Neural crest cell (in vitro differentiated cells): Measurements from ENCODE around the gene SORCS2. TPM values are rescaled to one million over a fixed set of nuclear protein-coding genes. Genes with fewer than 3 reads are reported as not detected.
"Not testable (repeated sequence)": the region's sequence is repeated elsewhere in the genome, so short reads cannot be mapped to it uniquely, and the experiment has no call there.

ENCODE experiments used
- DNase-seq: peaks from one replicate; pipeline ENCODE4 v3.0.0; 2021; ENCODE audit warnings: low read depth, mixed read lengths, low spot score
- H3K27ac Mint-ChIP-seq: one replicate; pipeline ENCODE4 v1.8.0; 2021; ENCODE audit warnings: mild to moderate bottlenecking, mixed read lengths; ENCODE audit not compliant: unreplicated experiment
- H3K27me3 Mint-ChIP-seq: 2 replicates; pipeline ENCODE4 v1.8.0; 2021; ENCODE audit warnings: low read depth, mild to moderate bottlenecking, mixed read lengths
- H3K36me3 Mint-ChIP-seq: 2 replicates; pipeline ENCODE4 v1.8.0; 2021; ENCODE audit warnings: low read depth, mild to moderate bottlenecking, mixed read lengths
- H3K4me1 Mint-ChIP-seq: 2 replicates; pipeline ENCODE4 v1.8.0; 2021; ENCODE audit warnings: mixed read lengths
- H3K4me3 Mint-ChIP-seq: one replicate; pipeline ENCODE4 v1.8.0; 2021; ENCODE audit warnings: mild to moderate bottlenecking, mixed read lengths
- H3K9me3 Mint-ChIP-seq: 2 replicates; pipeline ENCODE4 v1.8.0; 2021; ENCODE audit warnings: mixed read lengths
- CTCF ChIP-seq: fragments of 200-600 bp; sonication (generic); conservative IDR thresholded peaks from 2 replicates; pipeline ENCODE4 v1.5.0; 2021; ENCODE audit warnings: antibody characterized with exemption, mild to moderate bottlenecking
- total RNA-seq: library from RNA; stranded (reverse); gene quantifications from 2 replicates; pipeline ENCODE4 v1.2.1, GENCODE V29; 2021

Gene SORCS2
- total RNA-seq, 1 donor from 2014 or later, result 1.1 TPM

DNA sequence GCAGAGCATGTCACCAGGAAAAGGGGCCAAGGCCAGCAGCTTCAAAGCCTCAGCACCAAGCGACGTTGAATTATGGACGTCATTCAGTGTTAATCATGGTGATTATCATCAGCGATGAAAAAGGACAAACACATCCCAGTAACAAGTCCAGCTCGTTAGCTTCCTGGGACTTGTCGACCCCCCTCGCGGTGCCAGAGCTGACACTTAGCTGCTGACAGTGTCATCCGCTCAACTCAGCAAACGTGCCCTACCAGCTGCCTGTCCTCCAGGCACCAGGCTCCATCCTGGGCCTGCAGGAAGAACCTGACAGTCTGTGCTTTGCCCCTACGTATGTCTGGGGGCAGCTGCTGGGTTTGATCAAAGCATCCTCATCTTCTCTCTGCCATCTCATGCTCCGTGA, 379.4 kb downstream of the SORCS2 start:
- TF ChIP-seq CTCF, result no peak
- peaks cover 9% of the 10 kb centered on the region for H3K9me3 Mint-ChIP-seq
- no peak overlapping the region for H3K27ac Mint-ChIP-seq
- DNase-seq, result no peak
- peaks cover 3% of the 10 kb centered on the region for H3K36me3 Mint-ChIP-seq
- peaks cover 3% of the 10 kb centered on the region for H3K27me3 Mint-ChIP-seq
- no peak overlapping the region for H3K4me3 Mint-ChIP-seq
- H3K4me1 Mint-ChIP-seq, result peaks cover 10% of the 10 kb centered on the region

DNA sequence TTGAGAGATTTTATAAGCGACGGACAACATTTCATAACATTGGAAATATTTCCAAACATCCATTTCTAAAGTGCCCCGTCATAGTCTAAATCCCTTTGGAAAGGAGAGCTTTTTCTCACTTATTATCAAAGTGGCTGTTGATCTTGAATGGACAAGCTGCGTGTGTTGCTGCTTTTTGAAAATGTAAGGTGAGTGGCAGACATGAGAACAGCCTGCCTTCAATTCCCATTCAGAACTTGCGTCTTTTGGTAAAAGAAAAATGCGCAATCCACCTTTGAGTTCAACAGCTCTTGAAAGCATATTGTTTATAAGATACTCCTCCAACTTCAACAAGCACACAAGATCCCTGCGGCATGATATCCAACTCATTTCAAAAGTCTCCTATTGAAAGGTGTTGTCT, 380.6 kb downstream of the SORCS2 start:
- Mint-ChIP-seq H3K27me3 (peaks cover 3% of the 10 kb centered on the region), H3K36me3 (peaks cover 9% of the 10 kb centered on the region), H3K27ac (no peak overlapping the region), H3K4me3 (no peak overlapping the region), H3K9me3 (peaks cover 16% of the 10 kb centered on the region), H3K4me1 (peaks cover 10% of the 10 kb centered on the region)
- no peak for DNase-seq
- no peak for TF ChIP-seq CTCF

DNA sequence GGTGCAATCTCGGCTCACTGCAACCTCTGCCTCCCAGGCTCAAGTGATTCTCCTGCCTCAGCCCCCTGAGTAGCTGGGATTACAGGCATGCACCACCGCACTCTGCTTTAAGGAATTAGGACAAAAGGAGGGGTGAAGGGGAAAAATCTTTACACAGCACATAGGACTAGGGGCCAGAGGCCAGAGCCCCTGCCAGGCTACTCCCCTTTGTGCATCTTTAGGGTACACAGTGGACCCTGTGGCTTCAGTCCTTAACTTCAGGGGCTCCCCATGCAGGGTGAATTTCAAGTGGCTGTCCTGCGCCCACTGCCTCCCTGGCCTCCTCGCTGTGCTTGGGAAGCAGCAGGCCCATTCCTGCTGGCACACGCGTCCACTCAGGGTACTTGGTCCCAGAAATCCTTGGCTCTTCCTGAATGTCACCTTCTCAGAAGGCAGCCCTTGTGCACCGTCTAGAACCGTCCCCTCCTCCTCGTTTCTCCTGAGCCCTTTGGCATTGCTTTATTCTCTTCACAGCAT, 381.3 kb downstream of the SORCS2 start:
- Mint-ChIP-seq H3K4me3 (no peak overlapping the region), H3K27me3 (peaks cover 3% of the 10 kb centered on the region), H3K27ac (peak overlapping the region; percentile 31), H3K4me1 (peaks cover 10% of the 10 kb centered on the region), H3K9me3 (peaks cover 22% of the 10 kb centered on the region), H3K36me3 (peaks cover 9% of the 10 kb centered on the region)
- DNase-seq, result no peak
- no peak for TF ChIP-seq CTCF

DNA sequence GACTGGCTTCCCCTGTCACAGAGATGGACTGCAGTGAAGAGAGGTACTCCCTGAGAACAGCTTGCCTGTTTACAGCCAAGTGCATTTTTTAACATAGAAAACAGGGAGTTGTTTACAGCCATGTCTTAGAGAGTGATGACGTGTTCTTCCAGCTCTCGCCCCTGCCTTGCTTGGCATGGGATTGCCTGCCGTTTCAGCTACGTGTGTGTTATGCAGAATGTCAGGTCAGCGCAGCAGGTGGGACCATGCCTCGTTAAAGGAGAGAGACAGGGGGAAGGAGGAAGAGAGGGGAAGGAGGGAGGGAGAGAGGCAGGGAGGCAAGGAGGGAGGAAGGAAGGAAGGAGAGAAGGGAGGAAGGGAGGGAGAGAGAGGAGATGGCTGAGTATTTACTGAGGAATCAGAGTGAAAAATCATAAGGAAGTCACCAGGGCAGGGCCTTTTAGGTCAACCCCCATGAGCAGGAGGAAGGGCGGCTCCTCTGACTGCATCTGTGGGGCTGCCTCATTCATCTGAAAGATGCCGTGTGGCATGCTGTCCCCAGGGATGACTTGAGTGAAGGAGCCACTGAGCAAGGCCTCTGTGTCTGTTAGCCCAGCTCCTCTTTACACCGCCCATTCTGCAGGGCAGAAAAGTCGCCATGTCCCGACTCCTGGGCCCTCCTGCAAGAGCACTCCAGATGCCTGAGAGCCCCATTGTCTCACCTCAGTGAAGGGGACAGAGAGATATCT, 382.1 kb downstream of the SORCS2 start:
- Mint-ChIP-seq H3K27ac (peak overlapping the region; percentile 31), H3K27me3 (peaks cover 3% of the 10 kb centered on the region), H3K4me3 (no peak overlapping the region), H3K36me3 (peaks cover 13% of the 10 kb centered on the region), H3K9me3 (peaks cover 24% of the 10 kb centered on the region), H3K4me1 (peaks cover 10% of the 10 kb centered on the region)
- no peak for DNase-seq
- TF ChIP-seq CTCF, result no peak

DNA sequence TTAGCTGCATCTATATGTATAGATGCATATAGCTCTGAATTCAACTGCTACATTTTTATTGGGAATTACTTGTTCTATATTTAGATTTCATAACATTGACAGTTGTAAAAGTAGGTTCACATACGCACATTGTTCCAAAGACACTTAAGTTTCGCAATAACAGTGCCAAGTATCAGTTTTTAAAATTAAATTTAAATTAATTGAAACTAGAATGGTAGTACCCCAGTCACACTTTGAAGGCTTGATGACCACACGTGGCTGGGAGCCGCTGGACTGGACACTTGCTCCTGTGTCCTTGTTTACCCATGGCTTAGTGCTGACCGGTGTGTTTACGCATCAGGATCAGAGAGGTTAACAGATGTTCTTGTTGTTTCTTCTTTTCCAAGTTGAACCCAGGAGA, 383.1 kb downstream of the SORCS2 start:
- Mint-ChIP-seq H3K27me3 (peaks cover 3% of the 10 kb centered on the region), H3K27ac (no peak overlapping the region), H3K4me1 (peaks cover 10% of the 10 kb centered on the region), H3K4me3 (no peak overlapping the region), H3K9me3 (peaks cover 28% of the 10 kb centered on the region), H3K36me3 (peaks cover 13% of the 10 kb centered on the region)
- no peak for TF ChIP-seq CTCF
- DNase-seq, result no peak

DNA sequence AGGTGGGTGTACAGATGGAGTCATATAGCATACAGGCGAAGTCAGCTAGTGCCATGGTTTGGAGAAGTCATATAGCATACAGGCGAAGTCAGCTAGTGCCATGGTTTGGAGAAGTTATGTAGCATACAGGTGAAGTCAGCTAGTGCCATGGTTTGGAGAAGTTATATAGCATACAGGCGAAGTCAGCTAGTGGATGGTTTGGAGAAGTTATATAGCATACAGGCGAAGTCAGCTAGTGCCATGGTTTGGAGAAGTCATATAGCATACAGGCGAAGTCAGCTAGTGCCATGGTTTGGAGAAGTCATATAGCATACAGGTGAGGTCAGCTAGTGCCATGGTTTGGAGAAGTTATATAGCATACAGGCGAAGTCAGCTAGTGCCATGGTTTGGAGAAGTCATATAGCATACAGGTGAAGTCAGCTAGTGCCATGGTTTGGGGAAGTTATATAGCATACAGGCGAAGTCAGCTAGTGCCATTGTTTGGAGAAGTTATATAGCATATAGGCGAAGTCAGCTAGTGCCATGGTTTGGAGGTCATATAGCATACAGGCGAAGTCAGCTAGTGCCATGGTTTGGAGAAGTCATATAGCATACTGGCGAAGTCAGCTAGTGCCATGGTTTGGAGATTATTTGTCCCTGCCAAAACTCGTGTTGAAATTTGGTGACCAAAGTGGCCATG, 385.2 kb downstream of the SORCS2 start:
- H3K27me3 Mint-ChIP-seq, DNase-seq, H3K4me1 Mint-ChIP-seq, H3K4me3 Mint-ChIP-seq, H3K27ac Mint-ChIP-seq: not testable (repeated sequence)
- Mint-ChIP-seq H3K36me3 (peaks cover 13% of the 10 kb centered on the region), H3K9me3 (peaks cover 28% of the 10 kb centered on the region)
